Measurements from ENCODE around the gene MACROH2A1. TPM values are rescaled to one million over a fixed set of nuclear protein-coding genes. Genes with fewer than 3 reads are reported as not detected.

The MACROH2A1 gene
- total RNA-seq, 1 donor from 2014 or later = 181 TPM

- peaks cover 2% of the 10 kb centered on the region for H3K27me3 Mint-ChIP-seq (ENCODE audit: unreplicated experiment)
- no peaks in the 10 kb centered on the region for H3K4me1 Mint-ChIP-seq (ENCODE audit: unreplicated experiment)
- H3K9me3 Mint-ChIP-seq (ENCODE audit: unreplicated experiment) = no peaks in the 10 kb centered on the region
- H3K4me3 Mint-ChIP-seq (ENCODE audit: unreplicated experiment) = no peak overlapping the region
- DNase-seq (ENCODE audit: low spot score) = no peak
- TF ChIP-seq, protein P1, sequence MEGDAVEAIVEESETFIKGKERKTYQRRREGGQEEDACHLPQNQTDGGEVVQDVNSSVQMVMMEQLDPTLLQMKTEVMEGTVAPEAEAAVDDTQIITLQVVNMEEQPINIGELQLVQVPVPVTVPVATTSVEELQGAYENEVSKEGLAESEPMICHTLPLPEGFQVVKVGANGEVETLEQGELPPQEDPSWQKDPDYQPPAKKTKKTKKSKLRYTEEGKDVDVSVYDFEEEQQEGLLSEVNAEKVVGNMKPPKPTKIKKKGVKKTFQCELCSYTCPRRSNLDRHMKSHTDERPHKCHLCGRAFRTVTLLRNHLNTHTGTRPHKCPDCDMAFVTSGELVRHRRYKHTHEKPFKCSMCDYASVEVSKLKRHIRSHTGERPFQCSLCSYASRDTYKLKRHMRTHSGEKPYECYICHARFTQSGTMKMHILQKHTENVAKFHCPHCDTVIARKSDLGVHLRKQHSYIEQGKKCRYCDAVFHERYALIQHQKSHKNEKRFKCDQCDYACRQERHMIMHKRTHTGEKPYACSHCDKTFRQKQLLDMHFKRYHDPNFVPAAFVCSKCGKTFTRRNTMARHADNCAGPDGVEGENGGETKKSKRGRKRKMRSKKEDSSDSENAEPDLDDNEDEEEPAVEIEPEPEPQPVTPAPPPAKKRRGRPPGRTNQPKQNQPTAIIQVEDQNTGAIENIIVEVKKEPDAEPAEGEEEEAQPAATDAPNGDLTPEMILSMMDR (IDR thresholded peaks at IDR 0.05; ENCODE audit: unreplicated experiment) = no peak
- peaks cover 23% of the 10 kb centered on the region for H3K36me3 Mint-ChIP-seq (ENCODE audit: low read depth, unreplicated experiment)
- no peak overlapping the region for H3K27ac Mint-ChIP-seq (ENCODE audit: unreplicated experiment)
These were observed 42.3 kb downstream of the MACROH2A1 start for GRCh38 chr5:135356522-135357318.

DNA sequence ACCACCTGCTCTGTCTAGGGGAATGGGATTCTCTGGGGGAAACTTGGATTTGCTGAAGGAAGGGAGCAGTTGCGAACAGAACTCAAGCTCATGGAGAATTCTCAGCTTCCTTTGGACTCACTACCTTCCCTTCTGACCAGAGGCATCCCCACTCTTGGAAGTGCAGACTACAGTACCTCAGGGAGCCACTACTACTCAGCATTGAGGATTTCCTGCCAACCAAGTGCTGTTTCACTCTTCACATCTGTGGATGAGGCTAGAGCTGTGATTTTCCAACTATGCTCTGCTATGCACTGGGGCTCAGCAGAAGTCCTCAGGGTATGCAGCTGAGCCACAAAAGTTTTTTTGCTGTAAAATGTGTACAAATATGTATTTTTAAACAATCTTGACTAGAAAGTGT is 43.9 kb downstream of the MACROH2A1 start:
- Mint-ChIP-seq H3K4me1 (ENCODE audit: unreplicated experiment) (no peaks in the 10 kb centered on the region), H3K4me3 (ENCODE audit: unreplicated experiment) (peak overlapping the region; percentile 34), H3K27ac (ENCODE audit: unreplicated experiment) (no peak overlapping the region), H3K36me3 (ENCODE audit: low read depth, unreplicated experiment) (peaks cover 19% of the 10 kb centered on the region), H3K27me3 (ENCODE audit: unreplicated experiment) (peaks cover 2% of the 10 kb centered on the region), H3K9me3 (ENCODE audit: unreplicated experiment) (no peaks in the 10 kb centered on the region)
- TF ChIP-seq, protein P1 (IDR thresholded peaks at IDR 0.05; ENCODE audit: unreplicated experiment) = no peak
- DNase-seq (ENCODE audit: low spot score) = no peak

- Mint-ChIP-seq H3K4me1 (ENCODE audit: unreplicated experiment) (no peaks in the 10 kb centered on the region), H3K27me3 (ENCODE audit: unreplicated experiment) (peaks cover 2% of the 10 kb centered on the region), H3K9me3 (ENCODE audit: unreplicated experiment) (no peaks in the 10 kb centered on the region), H3K27ac (ENCODE audit: unreplicated experiment) (no peak overlapping the region), H3K36me3 (ENCODE audit: low read depth, unreplicated experiment) (peaks cover 19% of the 10 kb centered on the region), H3K4me3 (ENCODE audit: unreplicated experiment) (no peak overlapping the region)
- TF ChIP-seq, protein P1 (IDR thresholded peaks at IDR 0.05; ENCODE audit: unreplicated experiment) = no peak
- no peak for DNase-seq (ENCODE audit: low spot score)
These were observed 44.9 kb downstream of the MACROH2A1 start for GRCh38 chr5:135353952-135354721.

DNA sequence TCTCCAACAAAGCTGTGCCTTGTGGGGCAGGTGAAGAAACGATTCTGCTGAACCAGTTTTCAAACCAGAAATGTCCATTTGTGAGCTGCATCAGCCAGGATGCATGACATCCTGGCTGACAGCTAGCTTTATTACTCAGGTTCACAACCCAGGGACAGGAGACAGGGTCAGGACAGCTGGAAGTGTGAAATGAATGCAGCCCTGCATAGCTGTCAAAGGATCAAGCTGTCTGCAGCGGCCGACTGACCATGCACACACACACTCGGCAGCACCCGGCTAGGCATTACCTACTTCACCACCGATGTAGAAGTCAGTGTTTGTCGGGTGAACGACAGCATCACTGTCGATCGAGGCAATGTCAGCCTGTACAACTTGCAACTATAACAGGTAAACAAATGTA is 48.5 kb downstream of the MACROH2A1 start:
- Mint-ChIP-seq H3K27ac (ENCODE audit: unreplicated experiment) (no peak overlapping the region), H3K4me1 (ENCODE audit: unreplicated experiment) (no peaks in the 10 kb centered on the region), H3K4me3 (ENCODE audit: unreplicated experiment) (no peak overlapping the region), H3K27me3 (ENCODE audit: unreplicated experiment) (peaks cover 2% of the 10 kb centered on the region), H3K36me3 (ENCODE audit: low read depth, unreplicated experiment) (peaks cover 17% of the 10 kb centered on the region), H3K9me3 (ENCODE audit: unreplicated experiment) (no peaks in the 10 kb centered on the region)
- TF ChIP-seq, protein P1 (IDR thresholded peaks at IDR 0.05; ENCODE audit: unreplicated experiment) = no peak
- DNase-seq (ENCODE audit: low spot score) = no peak

DNA sequence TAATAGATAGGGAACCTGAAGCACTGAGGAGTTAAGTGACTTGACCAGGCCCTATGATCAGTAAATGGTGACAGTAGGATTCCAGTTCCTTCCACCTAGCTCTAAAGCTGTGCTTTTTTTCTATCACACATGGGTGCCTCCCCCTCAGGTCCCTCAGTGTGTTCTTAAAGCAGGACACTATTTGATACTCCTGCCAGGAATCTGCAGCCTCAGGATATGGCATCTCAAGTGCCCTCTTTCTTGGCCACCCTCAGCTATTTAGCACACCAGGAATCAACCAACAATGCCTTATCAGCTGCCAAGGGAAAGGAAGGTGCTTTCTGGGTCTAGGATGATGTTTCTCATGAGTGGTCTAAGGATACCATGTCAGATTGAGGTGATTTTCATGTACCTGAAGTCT is 49.1 kb downstream of the MACROH2A1 start:
- no peak for DNase-seq (ENCODE audit: low spot score)
- TF ChIP-seq, protein P1 (IDR thresholded peaks at IDR 0.05; ENCODE audit: unreplicated experiment) = no peak
- Mint-ChIP-seq H3K9me3 (ENCODE audit: unreplicated experiment) (no peaks in the 10 kb centered on the region), H3K36me3 (ENCODE audit: low read depth, unreplicated experiment) (peaks cover 17% of the 10 kb centered on the region), H3K4me1 (ENCODE audit: unreplicated experiment) (no peaks in the 10 kb centered on the region), H3K4me3 (ENCODE audit: unreplicated experiment) (no peak overlapping the region), H3K27me3 (ENCODE audit: unreplicated experiment) (peaks cover 2% of the 10 kb centered on the region), H3K27ac (ENCODE audit: unreplicated experiment) (no peak overlapping the region)

Measured in endothelial cell (in vitro differentiated cells).